Left hindlimb (tissue), 1 donor: ENCODE results near the gene TBX5.

Experiments
- DNase-seq: peaks from one replicate; pipeline ENCODE4 v3.0.0-alpha.2; 2018

The TBX5 gene

GRCh38 chr12:114425031-114425626 lies 19.2 kb upstream of the TBX5 start:
- DNase-seq = no peak

DNA sequence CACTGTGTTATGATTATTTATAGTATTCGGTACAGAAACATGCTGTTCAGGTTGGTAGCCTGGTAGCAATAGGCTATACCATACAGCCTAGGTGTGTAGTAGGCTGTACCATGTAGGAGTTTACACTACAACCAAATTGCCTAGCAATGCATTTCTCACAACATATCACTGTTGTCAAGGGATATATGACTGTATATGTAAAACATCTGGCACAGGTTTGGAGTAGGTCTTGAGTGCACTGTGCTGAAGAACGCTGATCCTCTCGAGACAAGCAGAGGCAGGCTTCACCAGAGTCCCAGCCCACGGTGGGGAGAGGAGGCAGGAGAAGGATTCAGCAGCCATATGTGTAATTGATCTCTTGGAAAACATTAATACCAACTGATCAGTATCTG lies 15.0 kb upstream of the TBX5 start:
- no peak for DNase-seq

DNA sequence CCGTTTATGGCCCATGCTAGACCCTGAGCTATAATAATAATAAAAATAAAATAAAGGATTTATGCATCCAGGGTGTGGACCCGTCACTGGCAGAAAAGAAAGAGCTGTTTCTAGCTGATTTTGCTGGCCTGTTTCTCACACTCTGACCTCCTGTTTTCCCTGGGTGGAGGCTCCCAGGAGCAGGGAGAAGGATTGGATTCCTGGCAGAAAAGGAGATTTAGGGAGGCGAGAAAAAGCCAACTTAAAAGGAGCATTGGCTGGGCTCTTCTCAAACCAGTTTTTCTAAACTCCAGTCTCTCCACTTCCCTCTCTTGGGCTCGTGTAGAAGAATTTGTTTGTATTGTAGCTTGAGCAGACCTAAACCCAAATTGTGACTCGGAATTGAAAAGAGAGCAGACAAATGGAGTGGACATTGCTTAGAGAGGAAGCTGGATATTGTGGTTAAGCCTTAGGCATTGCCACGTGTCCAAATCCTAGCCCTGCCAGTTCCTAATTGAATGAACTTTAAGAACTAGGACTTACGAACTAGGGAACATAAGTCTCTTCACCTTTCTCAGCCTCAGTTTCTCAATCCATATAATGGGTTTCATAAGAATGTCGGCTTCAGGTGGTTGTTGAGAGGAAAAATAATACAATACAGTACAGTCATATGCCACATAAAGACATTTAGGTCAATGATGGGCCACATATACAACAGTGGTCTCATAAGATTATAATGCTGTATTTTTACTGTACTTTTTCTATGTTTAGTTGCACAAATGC lies 14.4 kb upstream of the TBX5 start:
- no peak for DNase-seq

GRCh38 chr12:114416028-114416427 lies 10.1 kb upstream of the TBX5 start:
- no peak for DNase-seq

GRCh38 chr12:114415525-114415868 lies 9.6 kb upstream of the TBX5 start:
- no peak for DNase-seq

- no peak for DNase-seq
These were observed 9.1 kb upstream of the TBX5 start for GRCh38 chr12:114414866-114415524.

DNA sequence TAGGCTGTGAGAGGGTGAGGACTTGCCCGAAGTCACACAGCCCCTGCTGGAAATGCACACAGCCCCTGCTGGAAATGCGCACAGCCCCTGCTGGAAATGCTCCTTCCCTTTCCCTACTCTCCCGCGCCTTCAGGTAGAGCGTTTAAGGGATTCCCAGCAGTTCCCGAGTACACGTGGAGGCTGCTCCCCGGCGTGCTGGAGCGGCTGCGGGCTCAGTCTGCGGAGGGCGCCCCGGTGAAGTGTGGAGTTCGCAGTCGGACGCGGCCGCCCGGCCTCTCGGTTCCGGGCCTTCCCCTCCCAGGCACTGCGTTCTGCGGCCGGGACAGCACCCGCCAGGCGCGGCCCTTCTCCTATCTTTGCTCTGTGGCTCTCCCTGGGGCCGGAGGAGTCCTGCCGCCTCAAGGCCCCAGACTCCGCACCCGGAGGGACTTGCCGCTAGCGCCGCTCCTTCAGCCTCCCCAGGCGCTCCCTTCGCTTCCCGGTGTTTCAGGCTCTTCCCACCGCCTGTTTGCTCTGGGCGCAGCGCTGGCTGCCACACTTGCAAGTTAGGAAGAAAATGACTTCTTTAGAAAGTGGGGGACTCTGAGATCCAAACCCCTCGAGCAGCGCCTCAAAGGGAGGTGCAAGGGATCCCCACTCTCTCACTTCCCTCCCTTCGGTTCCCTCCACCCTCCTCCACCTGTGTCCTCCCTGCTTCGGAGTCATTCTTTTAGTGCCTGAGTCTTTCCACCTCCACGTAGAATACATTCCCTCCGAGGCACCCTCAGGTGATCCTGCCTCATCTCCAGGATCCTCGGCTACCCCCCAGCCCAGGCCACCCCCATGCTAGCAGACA lies 8.3 kb upstream of the TBX5 start:
- DNase-seq = no peak

DNA sequence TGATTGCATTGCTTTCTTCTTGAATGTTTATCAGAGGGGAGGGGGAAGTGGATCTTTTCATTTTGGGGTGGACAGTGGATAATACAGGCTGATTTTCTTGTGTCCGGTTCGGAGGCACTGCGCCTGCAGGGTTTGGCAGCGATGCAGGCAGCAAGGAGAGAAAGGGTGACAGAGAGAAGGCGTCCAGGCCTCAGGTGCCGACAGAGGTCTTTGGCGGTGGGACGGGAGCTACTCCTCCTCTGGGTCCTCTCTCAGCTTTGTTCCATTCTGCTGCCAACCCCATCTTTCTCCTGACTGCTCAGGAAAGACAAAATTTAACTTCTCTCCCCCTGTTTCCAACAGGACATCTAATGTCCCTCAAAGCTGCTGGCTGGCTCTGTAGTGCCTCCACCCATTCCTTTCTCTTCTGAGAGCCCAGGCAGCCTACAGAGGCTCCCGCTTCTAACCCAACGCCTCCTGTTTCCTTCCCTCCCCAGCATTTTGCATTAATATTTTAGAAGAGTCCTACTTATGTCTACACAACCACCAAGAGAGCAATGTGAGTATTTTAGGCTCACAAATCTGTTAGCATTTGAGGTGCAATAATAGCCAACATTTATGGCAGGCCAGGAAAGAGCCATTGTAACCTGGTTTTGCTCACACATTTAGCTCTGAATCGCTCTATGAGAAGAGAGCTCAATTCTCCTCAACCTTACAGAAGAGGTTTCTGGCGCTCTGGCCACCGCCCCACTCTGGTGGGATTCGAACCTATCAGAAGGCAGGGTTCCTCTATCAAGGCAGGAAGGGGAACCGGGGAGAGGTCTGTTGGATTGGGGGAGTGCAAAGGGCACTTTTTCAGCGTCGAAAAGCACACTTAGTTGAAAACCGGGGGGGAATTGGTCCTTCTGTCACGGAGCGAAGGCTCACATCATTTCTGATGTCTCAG lies 7.1 kb upstream of the TBX5 start:
- no peak for DNase-seq

GRCh38 chr12:114412307-114412706 lies 6.4 kb upstream of the TBX5 start:
- no peak for DNase-seq

- no peak for DNase-seq
These were observed 5.3 kb upstream of the TBX5 start for GRCh38 chr12:114411071-114411837.

- no peak for DNase-seq
These were observed 4.1 kb upstream of the TBX5 start for GRCh38 chr12:114409852-114410600.

DNA sequence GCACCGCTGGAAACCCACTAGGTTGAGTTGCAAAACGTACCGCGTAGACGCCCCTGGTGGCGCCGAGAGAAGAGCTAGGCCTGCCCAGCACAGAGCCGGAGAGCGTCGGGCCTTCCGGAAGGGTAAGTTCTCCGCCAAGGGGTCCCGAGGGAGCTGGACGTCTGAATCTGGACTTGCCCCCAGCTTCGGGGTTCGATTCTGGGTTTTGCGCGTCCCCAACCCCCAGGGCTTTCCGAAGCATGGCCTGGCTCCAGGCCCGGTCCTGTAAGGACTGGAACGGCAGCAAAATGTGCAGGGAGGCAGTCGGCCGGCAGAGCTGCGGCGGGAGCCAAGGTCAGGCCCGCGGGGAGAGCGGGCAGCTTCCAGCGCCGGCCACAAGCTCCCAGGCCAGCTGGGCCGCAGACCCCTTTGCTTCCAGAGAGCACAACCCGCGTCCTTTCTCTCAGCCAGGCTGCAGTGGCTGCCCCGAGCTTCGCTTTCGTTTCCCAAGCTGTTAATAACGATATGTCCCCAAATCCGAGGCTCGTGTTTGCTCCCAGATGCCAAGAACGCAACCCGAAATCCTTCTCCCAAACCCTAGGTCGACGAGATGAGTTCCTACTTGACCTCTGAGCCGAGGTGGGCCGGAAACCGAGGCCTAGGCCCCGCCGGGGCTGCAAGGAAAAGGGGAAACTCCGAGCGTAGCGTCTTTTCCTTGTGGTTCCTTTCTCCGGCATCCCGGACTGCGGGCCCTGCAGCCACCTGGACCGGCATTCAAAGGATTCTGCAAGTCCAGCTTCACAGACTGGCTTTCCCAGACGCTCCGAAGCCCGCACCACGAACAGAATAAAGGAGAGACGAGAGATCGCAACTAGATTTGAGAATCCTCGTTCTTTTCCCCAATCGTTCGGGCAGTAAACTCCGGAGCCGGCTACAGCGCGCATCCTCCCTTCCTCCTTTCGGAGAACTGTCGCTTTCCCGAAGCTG lies 3.2 kb upstream of the TBX5 start:
- DNase-seq = no peak

DNA sequence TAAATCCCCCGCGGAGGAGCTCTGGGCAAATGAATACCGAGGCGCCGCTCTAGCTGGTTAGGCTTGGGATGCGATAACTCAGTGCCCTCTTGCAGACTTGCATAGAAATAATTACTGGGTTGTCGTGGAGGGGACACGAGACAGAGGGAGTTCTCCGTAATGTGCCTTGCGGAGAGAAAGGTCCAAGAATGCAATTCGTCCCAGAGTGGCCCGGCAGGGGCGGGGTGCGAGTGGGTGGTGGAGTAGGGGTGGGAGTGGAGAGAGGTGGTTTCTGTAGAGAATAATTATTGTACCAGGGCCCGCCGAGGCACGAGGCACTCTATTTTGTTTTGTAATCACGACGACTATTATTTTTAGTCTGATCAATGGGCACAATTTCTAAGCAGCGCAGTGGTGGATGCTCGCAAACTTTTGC lies 2.5 kb upstream of the TBX5 start:
- no peak for DNase-seq

- DNase-seq = no peak
These were observed 2.0 kb upstream of the TBX5 start for GRCh38 chr12:114407842-114408411.

DNA sequence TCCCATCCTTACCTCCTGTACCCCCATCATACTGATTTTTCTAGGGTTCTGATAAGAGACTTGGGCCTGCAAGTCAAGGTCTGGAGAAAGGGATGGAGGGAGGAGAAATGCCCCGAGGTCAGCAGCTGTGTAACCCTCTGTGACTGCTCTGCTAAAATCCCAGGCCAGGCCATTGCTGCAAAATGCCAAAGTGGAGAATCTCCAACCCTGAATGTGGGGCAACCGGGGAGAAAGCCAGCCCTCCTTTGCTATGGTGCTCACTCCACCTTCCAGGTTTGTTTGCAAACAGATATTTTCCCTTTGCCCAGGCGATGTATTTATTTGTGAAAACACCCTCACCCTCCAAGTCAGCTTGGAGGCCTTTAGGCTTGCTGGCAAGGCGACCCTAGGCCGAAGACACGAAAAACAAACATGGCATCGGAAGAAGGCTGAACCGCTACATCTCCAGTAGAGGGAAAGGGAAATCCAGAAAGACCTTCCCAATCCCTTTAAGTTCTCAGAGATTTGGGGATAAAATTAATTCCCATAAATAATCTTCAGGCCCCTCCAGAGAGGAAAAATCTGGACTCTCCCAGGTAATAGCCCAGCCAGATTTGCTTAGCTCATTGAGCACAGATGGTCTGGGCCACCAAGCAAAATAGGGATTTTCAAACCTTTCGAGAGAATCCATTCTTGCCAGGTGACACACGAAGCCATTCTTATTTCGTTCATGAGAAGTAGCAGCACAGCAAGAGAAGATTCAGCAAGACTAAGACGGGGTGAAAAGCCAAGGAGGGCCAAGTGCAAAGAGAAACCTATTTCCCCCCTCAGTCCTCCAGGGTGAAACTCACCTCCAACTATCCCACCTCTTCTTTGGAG lies 1.3 kb upstream of the TBX5 start:
- DNase-seq = no peak

DNA sequence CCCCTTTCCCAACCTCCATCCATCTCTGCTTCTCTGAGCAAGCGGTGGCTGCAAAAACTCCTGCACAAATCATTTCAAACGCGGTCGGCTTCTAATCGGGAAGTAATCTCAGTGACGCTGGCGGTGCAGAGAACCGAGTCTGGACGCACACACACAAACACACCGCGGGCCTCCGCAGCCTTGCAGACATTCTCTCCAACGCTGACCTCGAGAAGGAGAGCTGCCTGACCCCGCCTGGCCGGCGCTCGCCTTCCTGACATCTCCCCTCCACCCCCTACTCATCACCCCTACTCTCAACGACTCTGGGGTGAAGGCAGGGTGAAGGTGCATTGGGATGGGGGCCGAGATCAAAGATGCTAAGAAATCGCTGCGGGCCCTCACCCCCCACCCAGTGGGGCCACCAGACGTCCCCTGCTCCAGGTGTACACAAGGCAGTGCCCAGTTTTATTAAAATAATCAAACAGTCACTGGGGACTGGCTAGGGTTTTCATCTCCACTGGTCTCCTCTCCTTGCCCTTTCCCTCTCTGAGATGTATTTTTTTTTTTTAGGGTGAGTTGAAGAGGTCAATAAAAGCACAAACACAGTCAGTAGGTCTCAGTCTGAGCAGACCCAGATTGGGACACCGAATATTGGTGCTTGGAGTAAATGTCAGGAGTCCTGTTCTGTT lies 506 bp upstream of the TBX5 start:
- no peak for DNase-seq

GRCh38 chr12:114404926-114405518 lies 922 bp downstream of the TBX5 start:
- no peak for DNase-seq
